Bronchus fibroblast of lung (primary cell): ENCODE measurements around the gene NBPF12. TPM values are rescaled to one million over a fixed set of nuclear protein-coding genes. Genes with fewer than 3 reads are reported as not detected.

Experiments
- total RNA-seq: library from RNA; depleted of rRNA; stranded (reverse); fragments of >200 nt; gene quantifications from 2 replicates; pipeline ENCODE4 v1.2.3, GENCODE V29; 2015

The NBPF12 gene
- 1.6 and 3.0 TPM in 2 replicates for total RNA-seq

DNA sequence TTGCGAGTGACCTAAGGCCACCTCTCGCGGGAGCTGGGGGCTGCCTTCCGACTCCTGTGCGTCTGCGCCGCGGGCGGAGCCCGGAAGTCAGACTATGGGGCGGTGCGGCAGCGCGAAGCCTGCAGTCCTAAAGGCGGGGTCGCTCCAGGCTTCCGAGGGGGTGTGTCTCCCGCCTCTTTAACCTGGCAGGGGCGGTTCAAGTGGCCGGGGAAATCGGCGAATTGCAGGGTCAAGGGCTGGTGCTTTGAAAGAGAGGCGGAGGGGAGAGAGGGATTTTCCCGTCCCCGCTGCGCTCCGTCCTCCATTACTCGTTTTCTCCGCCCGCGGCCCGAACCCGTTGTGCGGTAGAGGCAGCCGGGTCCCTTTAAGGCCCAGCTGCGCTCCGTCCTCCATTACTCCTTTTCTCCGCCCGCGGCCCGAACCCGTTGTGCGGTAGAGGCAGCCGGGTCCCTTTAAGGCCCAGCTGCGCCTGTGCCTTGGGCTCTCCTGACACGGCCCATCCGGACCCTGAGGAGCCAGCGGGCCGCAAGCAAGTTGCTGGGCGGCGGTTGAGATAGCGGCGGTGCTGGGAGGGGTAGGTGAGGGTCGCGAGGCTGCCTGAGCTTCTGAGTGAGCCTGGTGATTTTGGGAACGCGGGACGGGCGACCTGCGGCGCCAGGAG, at the start of gene NBPF12:
NBPF12 (plus strand) TSS at position 83 of the 661 bp plus-strand sequence. CDS start 21,820 bp downstream, outside the sequence.

Other genes with a start within 250 kb of the NBPF12 start
- 4.9 and 5.4 TPM in 2 replicates for gene PRKAB2, start 234.1 kb downstream of the NBPF12 start, total RNA-seq